DOHH2 (cell line): ENCODE data around the gene GLCCI1.

Experiments used
- EZH2phosphoT487 ChIP-seq: fragments of 200-600 bp; sonication (generic); IDR thresholded peaks from 2 replicates; pipeline ENCODE4 v1.6.1; 2017; ENCODE audit warnings: borderline replicate concordance, mild to moderate bottlenecking, antibody characterized with exemption, low read length, moderate library complexity, mixed read lengths
- TF ChIP-seq, protein P1 (sequence below): fragments of 200-600 bp; sonication (generic); IDR thresholded peaks from one replicate; pipeline ENCODE4 v1.5.1; 2014; ENCODE audit warnings: antibody characterized with exemption, mild to moderate bottlenecking, low read depth, low read length; ENCODE audit not compliant: poor library complexity, severe bottlenecking

DNA sequence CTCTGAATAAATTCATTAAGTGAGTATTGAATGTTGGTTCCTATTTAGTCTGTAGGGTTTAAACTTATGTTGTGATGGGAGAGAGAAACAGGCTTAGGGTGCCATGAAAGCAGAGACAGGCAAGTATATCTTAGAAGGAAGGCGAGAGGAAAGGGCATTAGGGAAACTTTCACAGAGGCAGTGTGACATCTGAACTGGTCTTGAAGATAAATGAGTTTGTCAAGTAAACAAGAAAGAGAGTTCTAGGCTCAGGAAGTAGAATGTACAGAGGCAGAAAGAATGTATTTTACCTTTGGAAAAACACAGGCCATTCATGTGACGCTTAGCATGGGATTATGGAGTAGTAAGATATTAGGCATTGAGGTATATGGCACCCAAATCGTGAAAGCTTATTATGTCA lies 34.5 kb downstream of the GLCCI1 start:
- TF ChIP-seq, protein P1, sequence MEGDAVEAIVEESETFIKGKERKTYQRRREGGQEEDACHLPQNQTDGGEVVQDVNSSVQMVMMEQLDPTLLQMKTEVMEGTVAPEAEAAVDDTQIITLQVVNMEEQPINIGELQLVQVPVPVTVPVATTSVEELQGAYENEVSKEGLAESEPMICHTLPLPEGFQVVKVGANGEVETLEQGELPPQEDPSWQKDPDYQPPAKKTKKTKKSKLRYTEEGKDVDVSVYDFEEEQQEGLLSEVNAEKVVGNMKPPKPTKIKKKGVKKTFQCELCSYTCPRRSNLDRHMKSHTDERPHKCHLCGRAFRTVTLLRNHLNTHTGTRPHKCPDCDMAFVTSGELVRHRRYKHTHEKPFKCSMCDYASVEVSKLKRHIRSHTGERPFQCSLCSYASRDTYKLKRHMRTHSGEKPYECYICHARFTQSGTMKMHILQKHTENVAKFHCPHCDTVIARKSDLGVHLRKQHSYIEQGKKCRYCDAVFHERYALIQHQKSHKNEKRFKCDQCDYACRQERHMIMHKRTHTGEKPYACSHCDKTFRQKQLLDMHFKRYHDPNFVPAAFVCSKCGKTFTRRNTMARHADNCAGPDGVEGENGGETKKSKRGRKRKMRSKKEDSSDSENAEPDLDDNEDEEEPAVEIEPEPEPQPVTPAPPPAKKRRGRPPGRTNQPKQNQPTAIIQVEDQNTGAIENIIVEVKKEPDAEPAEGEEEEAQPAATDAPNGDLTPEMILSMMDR: no peak
- TF ChIP-seq EZH2phosphoT487: no peak
